C4-2B (cell line): ENCODE data around the gene C6orf58.
"Not testable (repeated sequence)": the region's sequence is repeated elsewhere in the genome, so short reads cannot be mapped to it uniquely, and the experiment has no call there.

Experiments used
- H3K27ac ChIP-seq: fragments of 450-650 bp; 2 replicates; pipeline ENCODE4 v1.5.1; 2017
- CTCF ChIP-seq: fragments of 450-650 bp; conservative IDR thresholded peaks from 2 replicates; pipeline ENCODE4 v1.5.1; 2017; ENCODE audit warnings: mild to moderate bottlenecking
- ZFX ChIP-seq: fragments of 450-650 bp; IDR thresholded peaks from 2 replicates; pipeline ENCODE4 v1.6.1; 2017

The C6orf58 gene

GRCh38 chr6:127589135-127589534 is 12.2 kb downstream of the C6orf58 start:
- H3K27ac ChIP-seq = no peak overlapping the region
- TF ChIP-seq CTCF = no peak
- TF ChIP-seq ZFX = no peak

- TF ChIP-seq CTCF (no peak), ZFX (no peak)
- H3K27ac ChIP-seq = no peak overlapping the region
These were observed 13.4 kb downstream of the C6orf58 start for GRCh38 chr6:127590344-127590743.

GRCh38 chr6:127592964-127593363 is 16.0 kb downstream of the C6orf58 start:
- no peak overlapping the region for H3K27ac ChIP-seq
- TF ChIP-seq CTCF (no peak), ZFX (no peak)

GRCh38 chr6:127593456-127593855 is 16.5 kb downstream of the C6orf58 start:
- not testable (repeated sequence) for H3K27ac ChIP-seq

GRCh38 chr6:127606131-127606562 is 29.2 kb downstream of the C6orf58 start:
- TF ChIP-seq ZFX = no peak
- peak; percentile 48 for TF ChIP-seq CTCF
- no peak overlapping the region for H3K27ac ChIP-seq

GRCh38 chr6:127608554-127609270 is 31.7 kb downstream of the C6orf58 start:
- H3K27ac ChIP-seq = no peak overlapping the region
- TF ChIP-seq ZFX (no peak), CTCF (no peak)

GRCh38 chr6:127618729-127619128 is 41.8 kb downstream of the C6orf58 start:
- TF ChIP-seq CTCF (no peak), ZFX (no peak)
- no peak overlapping the region for H3K27ac ChIP-seq

GRCh38 chr6:127630800-127631199 is 53.8 kb downstream of the C6orf58 start:
- TF ChIP-seq CTCF (no peak), ZFX (no peak)

More at GRCh38 chr6:127630800-127631199, 53.8 kb downstream of the C6orf58 start:
- H3K27ac ChIP-seq = no peak overlapping the region
